ENCODE data around the gene ESYT1. TPM values are rescaled to one million over a fixed set of nuclear protein-coding genes. Genes with fewer than 3 reads are reported as not detected.
A peak's percentile ranks its signal among the peaks of the same experiment; 100 is the strongest.

Gene ESYT1
- total and polyA plus RNA-seq, 10 of the 15 experiments (the other 5 are each of a cell fraction or from before 2014, with no cell fraction given), result 47.5 to 120 (median 87.1) TPM

DNA sequence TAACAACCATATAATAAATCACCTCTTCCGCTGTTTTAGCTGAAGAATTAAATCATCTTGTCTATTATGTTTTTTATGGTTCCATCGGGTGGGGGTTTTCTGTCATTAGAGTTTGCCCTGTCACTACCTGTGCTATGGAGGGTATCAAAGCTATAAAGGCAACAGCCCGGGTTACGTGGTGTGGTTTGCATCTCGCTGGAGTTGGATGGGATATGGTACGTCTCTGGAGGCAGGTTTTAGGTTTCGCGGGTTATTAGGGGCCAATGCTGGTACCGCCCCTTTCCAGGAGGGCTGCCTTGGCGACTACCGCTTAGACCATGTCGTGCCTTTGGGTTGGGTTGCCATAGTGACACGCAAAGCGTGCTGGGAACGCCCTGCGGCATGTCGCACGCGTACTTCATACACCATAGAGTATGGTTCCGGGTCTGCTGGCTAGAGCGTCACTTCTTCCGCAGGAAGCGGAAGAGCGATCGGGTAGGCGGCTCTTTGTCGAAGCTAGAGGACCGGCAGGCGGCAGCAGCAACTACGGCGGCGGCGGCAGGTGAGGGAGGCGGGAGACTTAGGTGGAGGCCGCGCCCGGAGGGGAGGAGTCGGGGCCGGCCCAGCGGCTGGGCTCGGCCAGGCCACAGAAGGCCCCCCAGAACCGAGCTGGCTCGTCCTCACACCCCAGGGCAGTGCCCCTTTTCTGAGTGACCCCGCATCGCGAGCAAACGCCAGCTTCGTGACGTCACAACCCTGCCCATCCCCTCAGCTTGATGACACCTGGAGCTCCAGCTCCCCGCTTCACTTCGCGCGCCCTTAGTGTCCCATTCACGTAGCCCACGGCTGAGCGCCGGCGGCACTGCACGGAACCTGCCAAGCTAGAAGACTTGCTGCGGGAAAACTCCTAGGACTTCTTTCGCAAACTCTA is 10.0 kb upstream of the ESYT1 start, which contains the start of gene ZC3H10 (continued):
- TF ChIP-seq, protein P1, sequence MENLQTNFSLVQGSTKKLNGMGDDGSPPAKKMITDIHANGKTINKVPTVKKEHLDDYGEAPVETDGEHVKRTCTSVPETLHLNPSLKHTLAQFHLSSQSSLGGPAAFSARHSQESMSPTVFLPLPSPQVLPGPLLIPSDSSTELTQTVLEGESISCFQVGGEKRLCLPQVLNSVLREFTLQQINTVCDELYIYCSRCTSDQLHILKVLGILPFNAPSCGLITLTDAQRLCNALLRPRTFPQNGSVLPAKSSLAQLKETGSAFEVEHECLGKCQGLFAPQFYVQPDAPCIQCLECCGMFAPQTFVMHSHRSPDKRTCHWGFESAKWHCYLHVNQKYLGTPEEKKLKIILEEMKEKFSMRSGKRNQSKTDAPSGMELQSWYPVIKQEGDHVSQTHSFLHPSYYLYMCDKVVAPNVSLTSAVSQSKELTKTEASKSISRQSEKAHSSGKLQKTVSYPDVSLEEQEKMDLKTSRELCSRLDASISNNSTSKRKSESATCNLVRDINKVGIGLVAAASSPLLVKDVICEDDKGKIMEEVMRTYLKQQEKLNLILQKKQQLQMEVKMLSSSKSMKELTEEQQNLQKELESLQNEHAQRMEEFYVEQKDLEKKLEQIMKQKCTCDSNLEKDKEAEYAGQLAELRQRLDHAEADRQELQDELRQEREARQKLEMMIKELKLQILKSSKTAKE (IDR thresholded peaks at IDR 0.05; ENCODE audit: low read depth, poor library complexity, severe bottlenecking), result no peak
- TF ChIP-seq SPI1 (IDR thresholded peaks at IDR 0.05; ENCODE audit: borderline replicate concordance, insufficient read depth, low read depth, low read length) (peak; percentile 53; the same call in 1 of the 2 replicates), CHD2 (IDR thresholded peaks at IDR 0.05; ENCODE audit: borderline replicate concordance, low read depth, low read length) (peak; percentile 92), BCL11A (IDR thresholded peaks at IDR 0.05; ENCODE audit: low read depth, low read length) (peak; percentile 92), STAT1 (conservative IDR thresholded peaks at IDR 0.05) (peak; percentile 87; the same call in 1 of the 2 replicates), NR2C1 (IDR thresholded peaks at IDR 0.05) (peak; percentile 98), YY1 (IDR thresholded peaks at IDR 0.05; ENCODE audit: low read depth, low read length) (peak; percentile 86; the same call in 1 of the 2 replicates), ASH2L (IDR thresholded peaks at IDR 0.05; ENCODE audit: borderline replicate concordance, low read depth) (no peak), BHLHE40 (IDR thresholded peaks at IDR 0.05; ENCODE audit: borderline replicate concordance in 1 of 2, low read depth in 2 of 2, low read length in 1 of 2) (peak; percentile 95 to 97), ATF7 (IDR thresholded peaks at IDR 0.05; ENCODE audit: low read depth) (peak; percentile 83), MTA2 (IDR thresholded peaks at IDR 0.05; ENCODE audit: low read depth) (peak; percentile 73), RUNX3 (IDR thresholded peaks at IDR 0.05; ENCODE audit: low read length) (peak; percentile 79), BACH1 (IDR thresholded peaks at IDR 0.05; ENCODE audit: borderline replicate concordance) (peak; percentile 99), ZBED1 (IDR thresholded peaks at IDR 0.05; ENCODE audit: borderline replicate concordance) (peak; percentile 99), EED (IDR thresholded peaks at IDR 0.05; ENCODE audit: low read depth) (no peak), RAD21 (IDR thresholded peaks at IDR 0.05; ENCODE audit: insufficient read depth, low read depth, low read length) (no peak), NR2F1 (conservative IDR thresholded peaks at IDR 0.05) (peak; percentile 51), CREM (IDR thresholded peaks at IDR 0.05; ENCODE audit: low read depth) (peak; percentile 91), MEF2B (IDR thresholded peaks at IDR 0.05; ENCODE audit: partially characterized antibody, poor library complexity, severe bottlenecking) (peak; percentile 69), TAF1 (IDR thresholded peaks at IDR 0.05; ENCODE audit: borderline replicate concordance, low read depth, low read length) (peak; percentile 62; the same call in 1 of the 2 replicates)
- TF ChIP-seq, protein P2, sequence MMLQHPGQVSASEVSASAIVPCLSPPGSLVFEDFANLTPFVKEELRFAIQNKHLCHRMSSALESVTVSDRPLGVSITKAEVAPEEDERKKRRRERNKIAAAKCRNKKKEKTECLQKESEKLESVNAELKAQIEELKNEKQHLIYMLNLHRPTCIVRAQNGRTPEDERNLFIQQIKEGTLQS (IDR thresholded peaks at IDR 0.05; ENCODE audit: borderline replicate concordance, extremely low read depth, low read depth, low read length), result peak; percentile 52; the same call in 1 of the 2 replicates
- TF ChIP-seq, protein P3, sequence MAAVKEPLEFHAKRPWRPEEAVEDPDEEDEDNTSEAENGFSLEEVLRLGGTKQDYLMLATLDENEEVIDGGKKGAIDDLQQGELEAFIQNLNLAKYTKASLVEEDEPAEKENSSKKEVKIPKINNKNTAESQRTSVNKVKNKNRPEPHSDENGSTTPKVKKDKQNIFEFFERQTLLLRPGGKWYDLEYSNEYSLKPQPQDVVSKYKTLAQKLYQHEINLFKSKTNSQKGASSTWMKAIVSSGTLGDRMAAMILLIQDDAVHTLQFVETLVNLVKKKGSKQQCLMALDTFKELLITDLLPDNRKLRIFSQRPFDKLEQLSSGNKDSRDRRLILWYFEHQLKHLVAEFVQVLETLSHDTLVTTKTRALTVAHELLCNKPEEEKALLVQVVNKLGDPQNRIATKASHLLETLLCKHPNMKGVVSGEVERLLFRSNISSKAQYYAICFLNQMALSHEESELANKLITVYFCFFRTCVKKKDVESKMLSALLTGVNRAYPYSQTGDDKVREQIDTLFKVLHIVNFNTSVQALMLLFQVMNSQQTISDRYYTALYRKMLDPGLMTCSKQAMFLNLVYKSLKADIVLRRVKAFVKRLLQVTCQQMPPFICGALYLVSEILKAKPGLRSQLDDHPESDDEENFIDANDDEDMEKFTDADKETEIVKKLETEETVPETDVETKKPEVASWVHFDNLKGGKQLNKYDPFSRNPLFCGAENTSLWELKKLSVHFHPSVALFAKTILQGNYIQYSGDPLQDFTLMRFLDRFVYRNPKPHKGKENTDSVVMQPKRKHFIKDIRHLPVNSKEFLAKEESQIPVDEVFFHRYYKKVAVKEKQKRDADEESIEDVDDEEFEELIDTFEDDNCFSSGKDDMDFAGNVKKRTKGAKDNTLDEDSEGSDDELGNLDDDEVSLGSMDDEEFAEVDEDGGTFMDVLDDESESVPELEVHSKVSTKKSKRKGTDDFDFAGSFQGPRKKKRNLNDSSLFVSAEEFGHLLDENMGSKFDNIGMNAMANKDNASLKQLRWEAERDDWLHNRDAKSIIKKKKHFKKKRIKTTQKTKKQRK (IDR thresholded peaks at IDR 0.05; ENCODE audit: low read depth, low read length), result peak; percentile 35; the same call in 1 of the 2 replicates
- TF ChIP-seq, protein P4, sequence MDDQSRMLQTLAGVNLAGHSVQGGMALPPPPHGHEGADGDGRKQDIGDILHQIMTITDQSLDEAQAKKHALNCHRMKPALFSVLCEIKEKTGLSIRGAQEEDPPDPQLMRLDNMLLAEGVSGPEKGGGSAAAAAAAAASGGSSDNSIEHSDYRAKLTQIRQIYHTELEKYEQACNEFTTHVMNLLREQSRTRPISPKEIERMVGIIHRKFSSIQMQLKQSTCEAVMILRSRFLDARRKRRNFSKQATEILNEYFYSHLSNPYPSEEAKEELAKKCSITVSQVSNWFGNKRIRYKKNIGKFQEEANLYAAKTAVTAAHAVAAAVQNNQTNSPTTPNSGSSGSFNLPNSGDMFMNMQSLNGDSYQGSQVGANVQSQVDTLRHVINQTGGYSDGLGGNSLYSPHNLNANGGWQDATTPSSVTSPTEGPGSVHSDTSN (IDR thresholded peaks at IDR 0.05; ENCODE audit: insufficient replicate concordance, low read depth, low read length), result peak; percentile 73
